Chondrocyte (in vitro differentiated cells): Measurements from ENCODE around the gene PHLPP1. TPM values are rescaled to one million over a fixed set of nuclear protein-coding genes. Genes with fewer than 3 reads are reported as not detected.

Experiments
- DNase-seq: peaks from one replicate; pipeline ENCODE4 v3.0.0; 2021; ENCODE audit warnings: mixed read lengths, low spot score
- H3K27ac Mint-ChIP-seq: one replicate; pipeline ENCODE4 v1.8.0; 2021; ENCODE audit warnings: mild to moderate bottlenecking, moderate library complexity, mixed read lengths; ENCODE audit not compliant: unreplicated experiment
- H3K27me3 Mint-ChIP-seq: 2 replicates; pipeline ENCODE4 v1.8.0; 2021; ENCODE audit warnings: low read depth, mixed read lengths
- H3K36me3 Mint-ChIP-seq: 2 replicates; pipeline ENCODE4 v1.8.0; 2021; ENCODE audit warnings: low read depth, mixed read lengths
- H3K4me1 Mint-ChIP-seq: 2 replicates; pipeline ENCODE4 v1.8.0; 2021; ENCODE audit warnings: low read depth, mild to moderate bottlenecking, mixed read lengths
- H3K4me3 Mint-ChIP-seq: one replicate; pipeline ENCODE4 v1.8.0; 2021; ENCODE audit warnings: mild to moderate bottlenecking, moderate library complexity, mixed read lengths; ENCODE audit not compliant: unreplicated experiment
- H3K9me3 Mint-ChIP-seq: 2 replicates; pipeline ENCODE4 v1.8.0; 2021; ENCODE audit warnings: low read depth, mixed read lengths
- CTCF ChIP-seq: fragments of 200-600 bp; sonication (generic); IDR thresholded peaks from 2 replicates; pipeline ENCODE4 v1.5.0; 2021; ENCODE audit warnings: antibody characterized with exemption, mild to moderate bottlenecking, moderate library complexity
- total RNA-seq: library from RNA; stranded (reverse); gene quantifications from 3 replicates; pipeline ENCODE4 v1.2.1, GENCODE V29; 2021

The PHLPP1 gene
- total RNA-seq, 1 donor from 2014 or later: 10.4 TPM

GRCh38 chr18:62721839-62722795, 6.8 kb downstream of the PHLPP1 start:
- no peaks in the 10 kb centered on the region for H3K27me3 Mint-ChIP-seq
- H3K9me3 Mint-ChIP-seq: no peaks in the 10 kb centered on the region
- peaks cover 78% of the 10 kb centered on the region for H3K4me1 Mint-ChIP-seq
- DNase-seq: no peak
- peak overlapping the region; percentile 97 for H3K27ac Mint-ChIP-seq
- H3K4me3 Mint-ChIP-seq: peak overlapping the region; percentile 54
- H3K36me3 Mint-ChIP-seq: no peaks in the 10 kb centered on the region
- TF ChIP-seq CTCF: no peak

- Mint-ChIP-seq H3K9me3 (no peaks in the 10 kb centered on the region), H3K36me3 (no peaks in the 10 kb centered on the region), H3K4me1 (peaks cover 61% of the 10 kb centered on the region), H3K27ac (peak overlapping the region; percentile 77), H3K4me3 (peak overlapping the region; percentile 28), H3K27me3 (no peaks in the 10 kb centered on the region)
- DNase-seq: no peak
- TF ChIP-seq CTCF: no peak
Measured at GRCh38 chr18:62723666-62724281, 8.4 kb downstream of the PHLPP1 start.

- H3K9me3 Mint-ChIP-seq: no peaks in the 10 kb centered on the region
- no peak for DNase-seq
- H3K36me3 Mint-ChIP-seq: no peaks in the 10 kb centered on the region
- no peak overlapping the region for H3K4me3 Mint-ChIP-seq
- H3K27me3 Mint-ChIP-seq: no peaks in the 10 kb centered on the region
- peaks cover 40% of the 10 kb centered on the region for H3K4me1 Mint-ChIP-seq
- H3K27ac Mint-ChIP-seq: no peak overlapping the region
- no peak for TF ChIP-seq CTCF
Measured at GRCh38 chr18:62725896-62726295, 10.6 kb downstream of the PHLPP1 start.

GRCh38 chr18:62728254-62728653, 12.9 kb downstream of the PHLPP1 start:
- H3K27me3 Mint-ChIP-seq: no peaks in the 10 kb centered on the region

More at GRCh38 chr18:62728254-62728653, 12.9 kb downstream of the PHLPP1 start:
- no peak for TF ChIP-seq CTCF
- DNase-seq: no peak
- Mint-ChIP-seq H3K36me3 (peaks cover 7% of the 10 kb centered on the region), H3K4me3 (no peak overlapping the region), H3K27ac (no peak overlapping the region), H3K9me3 (peaks cover 19% of the 10 kb centered on the region), H3K4me1 (peaks cover 16% of the 10 kb centered on the region)
